ENCODE measurements around the gene SLC12A7. TPM values are rescaled to one million over a fixed set of nuclear protein-coding genes. Genes with fewer than 3 reads are reported as not detected.

SLC12A7 gene
- total RNA-seq, 1 experiment from 2014 or later = 207 TPM

- no peaks in the 10 kb centered on the region; the same call in 1 of the 2 replicates for H3K9me3 ChIP-seq (ENCODE audit: insufficient read depth, low read depth)
- BruUV-seq (replicated peaks) = no TSS peak
- no peaks in the 10 kb centered on the region for H4K20me1 ChIP-seq (ENCODE audit: insufficient read depth)
- intact Hi-C loops (cut with micrococcal nuclease; ENCODE audit: unreplicated experiment) = no loop called here
- no peak overlapping the region for H3K4me3 ChIP-seq
- no peaks in the 10 kb centered on the region for H3K9me2 ChIP-seq (ENCODE audit: insufficient read depth)
- no peaks in the 10 kb centered on the region for H3K4me1 ChIP-seq (replicated peaks; ENCODE audit: insufficient read depth)
- H3K27ac ChIP-seq = no peak overlapping the region
- H3K4me2 ChIP-seq = no peak overlapping the region
- no peak for TF ChIP-seq EZH2 (IDR thresholded peaks at IDR 0.05; ENCODE audit: low read depth)
- TF ChIP-seq CTCF (conservative IDR thresholded peaks at IDR 0.05) = no peak
- CTCF ChIA-PET = no interaction called here
- DNase-seq = no peak
- H2AFZ ChIP-seq = no peak overlapping the region
- H3K36me3 ChIP-seq (ENCODE audit: low read depth) = no peaks in the 10 kb centered on the region
- H3F3A ChIP-seq (ENCODE audit: insufficient read depth, low read depth) = peaks cover 12% of the 10 kb centered on the region; the same call in 1 of the 2 replicates
- no peaks in the 10 kb centered on the region for H3K79me2 ChIP-seq (ENCODE audit: low read depth)
- POLR2A ChIA-PET (ENCODE audit: unreplicated experiment) = interaction anchor here (0.6 kb wide), 1 partner anchor 175 kb away, joined by 12 read pairs; no protein-coding TSS in a partner anchor
- no peaks in the 10 kb centered on the region for H3K27me3 ChIP-seq (ENCODE audit: insufficient read depth, low read depth)
Observed at GRCh38 chr5:1048861-1049838, 62.7 kb downstream of the SLC12A7 start.

- no peaks in the 10 kb centered on the region for H3K36me3 ChIP-seq (ENCODE audit: low read depth)
- no peaks in the 10 kb centered on the region for H4K20me1 ChIP-seq (ENCODE audit: insufficient read depth)
- no peak for DNase-seq
- H2AFZ ChIP-seq = no peak overlapping the region
- no peaks in the 10 kb centered on the region for H3K79me2 ChIP-seq (ENCODE audit: low read depth)
- H3K9me3 ChIP-seq (ENCODE audit: insufficient read depth, low read depth) = no peaks in the 10 kb centered on the region; the same call in 1 of the 2 replicates
- ChIA-PET CTCF (no interaction called here), POLR2A (ENCODE audit: unreplicated experiment) (no interaction called here)
- no peak overlapping the region for H3K27ac ChIP-seq
- TF ChIP-seq EZH2 (IDR thresholded peaks at IDR 0.05; ENCODE audit: low read depth) (no peak), CTCF (conservative IDR thresholded peaks at IDR 0.05) (no peak)
- H3K9me2 ChIP-seq (ENCODE audit: insufficient read depth) = no peaks in the 10 kb centered on the region
- no peaks in the 10 kb centered on the region for H3K4me1 ChIP-seq (replicated peaks; ENCODE audit: insufficient read depth)
- intact Hi-C loops (cut with micrococcal nuclease; ENCODE audit: unreplicated experiment) = no loop called here
- no peaks in the 10 kb centered on the region for H3K27me3 ChIP-seq (ENCODE audit: insufficient read depth, low read depth)
- H3K4me2 ChIP-seq = no peak overlapping the region
- peaks cover 12% of the 10 kb centered on the region; the same call in 1 of the 2 replicates for H3F3A ChIP-seq (ENCODE audit: insufficient read depth, low read depth)
- no TSS peak for BruUV-seq (replicated peaks)
- H3K4me3 ChIP-seq = no peak overlapping the region
Observed at GRCh38 chr5:1048162-1048721, 63.6 kb downstream of the SLC12A7 start.

- Histone ChIP-seq H3K27ac (no peak overlapping the region), H3K79me2 (ENCODE audit: low read depth) (no peaks in the 10 kb centered on the region), H3K4me2 (no peak overlapping the region), H3K36me3 (ENCODE audit: low read depth) (no peaks in the 10 kb centered on the region), H3K4me1 (replicated peaks; ENCODE audit: insufficient read depth) (no peaks in the 10 kb centered on the region), H3F3A (ENCODE audit: insufficient read depth, low read depth) (peaks cover 12% of the 10 kb centered on the region; the same call in 1 of the 2 replicates), H2AFZ (no peak overlapping the region), H3K9me3 (ENCODE audit: insufficient read depth, low read depth) (no peaks in the 10 kb centered on the region; the same call in 1 of the 2 replicates), H4K20me1 (ENCODE audit: insufficient read depth) (no peaks in the 10 kb centered on the region), H3K27me3 (ENCODE audit: insufficient read depth, low read depth) (no peaks in the 10 kb centered on the region; the same call in 1 of the 2 replicates), H3K9me2 (ENCODE audit: insufficient read depth) (no peaks in the 10 kb centered on the region), H3K4me3 (no peak overlapping the region)
- CTCF ChIA-PET = no interaction called here
- TF ChIP-seq EZH2 (IDR thresholded peaks at IDR 0.05; ENCODE audit: low read depth) = no peak
- no peak for TF ChIP-seq CTCF (conservative IDR thresholded peaks at IDR 0.05)
- intact Hi-C loops (cut with micrococcal nuclease; ENCODE audit: unreplicated experiment) = no loop called here
- POLR2A ChIA-PET (ENCODE audit: unreplicated experiment) = no interaction called here
- no peak for DNase-seq
- TSS peak; percentile 20 for BruUV-seq (replicated peaks)
Observed at GRCh38 chr5:1047332-1047965, 64.4 kb downstream of the SLC12A7 start.

Data from PC-9 (cell line).